HG03469 (cell line): Measurements from ENCODE around the gene COL20A1.

Source experiments
- ATAC-seq: cut with Tn5 transposase; IDR thresholded peaks from one replicate; pipeline ENCODE4 v1.9.1; 2021; ENCODE audit warnings: mild to moderate bottlenecking, moderate library complexity, moderate number of reproducible peaks; ENCODE audit not compliant: unreplicated experiment

The COL20A1 gene

GRCh38 chr20:63359164-63359934 lies 66.4 kb downstream of the COL20A1 start:
- no peak for ATAC-seq

DNA sequence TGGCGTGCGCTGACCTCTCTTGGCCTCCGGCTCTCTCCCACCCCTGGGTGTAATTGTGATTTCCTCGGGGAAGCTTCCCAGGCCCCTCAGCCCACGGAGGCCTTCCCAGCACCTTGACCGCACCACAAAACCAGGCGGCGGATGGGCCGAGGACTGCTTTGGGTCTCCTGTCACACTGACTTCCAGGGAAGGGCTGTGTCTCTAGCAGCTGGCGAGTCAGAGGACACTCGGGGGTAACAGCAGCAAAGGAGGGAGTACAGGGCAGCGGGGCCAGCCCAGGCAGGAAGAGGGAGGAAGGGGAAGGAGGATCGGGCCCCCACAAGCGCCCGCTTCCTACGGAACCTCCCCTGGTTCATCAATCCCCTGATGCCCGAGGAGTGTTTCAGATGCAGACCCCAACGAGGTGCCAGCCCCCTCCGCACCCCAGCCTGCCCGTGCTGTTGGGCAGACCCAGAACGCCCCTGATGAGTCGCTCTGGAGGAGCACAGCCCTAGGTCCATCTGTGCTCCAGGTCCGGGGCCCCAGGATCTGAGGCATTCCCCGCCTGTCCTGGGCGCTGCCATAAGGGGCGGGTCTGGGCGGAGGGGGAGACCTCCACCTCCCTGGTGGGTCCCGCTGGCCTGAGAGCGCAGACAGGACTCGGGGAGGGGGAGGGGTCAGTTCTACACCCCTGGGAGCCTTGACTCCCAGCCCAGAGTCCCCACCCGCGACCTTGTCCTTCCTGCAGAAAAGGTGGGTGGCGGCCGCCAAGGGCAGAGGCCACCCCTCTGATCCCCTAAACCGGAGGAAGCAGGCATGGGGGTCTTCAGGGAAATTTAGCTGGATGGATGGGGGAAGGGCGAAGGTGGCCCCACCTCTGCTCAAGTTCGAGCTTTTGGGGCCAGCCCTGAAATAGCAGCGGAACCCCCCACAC lies 67.2 kb downstream of the COL20A1 start:
- no peak for ATAC-seq

- no peak for ATAC-seq
These were observed 68.0 kb downstream of the COL20A1 start, which contains the start of gene CHRNA4 for GRCh38 chr20:63360850-63361518. Gene CHRNA4, minus strand, starts transcription at chr20:63361349. Its CDS starts 184 bp downstream, at chr20:63361165.

- no peak for ATAC-seq
These were observed 68.8 kb downstream of the COL20A1 start for GRCh38 chr20:63361519-63362435.

DNA sequence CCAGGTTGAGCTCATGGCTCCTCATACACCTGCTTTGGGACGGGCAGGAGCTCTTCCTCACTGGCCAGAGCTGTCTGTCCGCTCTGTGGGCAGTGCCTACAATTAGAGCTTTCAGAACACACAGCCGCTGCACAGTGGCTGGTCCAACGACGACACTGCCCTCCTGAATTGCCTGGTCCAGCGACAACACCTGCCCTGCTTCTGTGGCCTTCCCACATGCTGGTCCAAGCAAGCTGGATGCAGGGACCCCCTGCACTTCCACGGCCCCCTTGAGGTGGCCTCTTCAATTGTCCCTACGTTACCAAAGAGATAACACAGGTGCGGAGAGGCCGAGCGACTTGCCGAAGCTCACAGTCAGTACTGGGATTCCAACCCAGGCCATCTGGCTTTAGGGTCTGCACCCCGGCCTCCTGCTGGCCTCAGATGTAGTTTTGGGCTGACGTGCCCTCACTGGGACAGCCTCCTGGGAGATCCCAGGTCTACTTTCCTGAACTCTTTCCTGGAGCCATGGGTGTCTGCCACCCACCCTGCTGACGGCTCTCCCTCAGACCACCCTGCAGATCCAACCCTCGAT lies 69.5 kb downstream of the COL20A1 start:
- no peak for ATAC-seq

DNA sequence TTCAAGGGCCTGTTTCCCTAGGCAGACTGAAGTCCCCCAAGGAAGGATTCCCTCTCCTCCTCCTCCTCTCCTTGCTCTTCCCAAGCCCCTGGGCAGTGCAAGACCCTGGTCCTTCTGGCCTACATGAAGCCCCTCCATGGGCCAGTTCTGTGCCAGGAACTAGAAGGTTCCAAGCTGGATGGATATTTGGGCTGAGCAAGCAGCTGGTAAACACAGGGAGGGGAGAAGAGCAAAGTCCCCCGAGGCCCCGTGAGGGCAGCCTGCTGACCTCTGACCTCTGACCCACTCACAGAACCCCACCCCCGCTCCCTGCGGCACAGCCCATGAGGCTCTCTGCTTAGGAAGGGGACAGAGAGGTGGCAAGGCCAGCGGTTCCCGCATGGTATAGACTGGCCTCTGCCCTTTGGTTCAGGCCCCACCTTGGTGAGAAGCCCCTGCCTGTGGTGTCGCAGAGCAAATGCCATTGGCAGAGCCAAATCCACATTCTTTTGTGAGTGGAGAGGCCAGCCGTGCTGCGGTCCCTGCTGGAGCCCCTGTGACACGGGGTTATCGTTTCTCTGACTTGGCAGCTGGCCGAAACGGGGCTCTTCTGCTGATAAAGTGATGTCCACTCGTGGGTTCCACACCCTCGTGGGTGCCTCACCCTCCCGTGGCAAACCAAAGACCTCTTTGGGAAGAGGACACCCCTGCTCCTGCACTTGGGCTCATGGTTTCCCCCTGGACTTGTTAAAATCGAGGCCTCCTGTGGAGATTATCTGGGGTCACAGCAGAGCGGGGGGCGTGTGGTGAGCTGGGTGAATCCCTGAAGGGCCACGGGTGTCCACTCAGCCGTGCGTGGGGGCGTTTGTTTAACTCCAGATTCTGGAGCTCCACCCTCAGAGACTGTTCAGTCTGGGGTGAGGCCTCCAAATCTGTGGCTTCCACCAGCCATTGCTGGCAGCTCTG lies 70.3 kb downstream of the COL20A1 start:
- ATAC-seq: no peak

DNA sequence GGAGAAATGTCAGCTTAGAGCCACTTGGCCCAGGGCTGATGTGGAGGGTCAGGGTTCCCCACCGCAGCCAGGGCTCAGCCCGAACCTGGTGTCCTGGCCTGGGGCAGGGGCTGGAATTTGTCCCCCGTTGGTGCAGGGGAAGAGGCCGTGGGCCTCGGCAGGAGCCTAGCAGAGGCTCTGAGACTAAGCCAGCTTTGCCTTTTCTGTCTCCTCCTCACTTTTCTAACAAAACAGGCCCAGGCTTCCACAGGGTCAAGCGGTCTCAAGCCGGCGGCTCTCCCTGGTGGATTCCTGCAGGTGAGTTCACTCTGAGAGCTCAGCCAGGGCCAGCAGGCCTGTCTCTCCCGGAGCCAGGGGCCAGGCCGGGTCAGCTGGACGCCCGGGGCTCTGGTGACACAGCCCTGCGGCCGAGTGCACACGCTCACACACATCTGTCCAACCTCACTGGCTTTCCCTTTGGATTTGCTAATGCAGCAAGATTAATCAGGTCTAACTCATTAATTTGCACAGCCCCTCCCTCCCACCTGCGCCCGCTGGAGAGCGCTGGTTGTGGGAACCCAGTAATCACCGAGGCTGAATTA lies 71.1 kb downstream of the COL20A1 start:
- no peak for ATAC-seq

DNA sequence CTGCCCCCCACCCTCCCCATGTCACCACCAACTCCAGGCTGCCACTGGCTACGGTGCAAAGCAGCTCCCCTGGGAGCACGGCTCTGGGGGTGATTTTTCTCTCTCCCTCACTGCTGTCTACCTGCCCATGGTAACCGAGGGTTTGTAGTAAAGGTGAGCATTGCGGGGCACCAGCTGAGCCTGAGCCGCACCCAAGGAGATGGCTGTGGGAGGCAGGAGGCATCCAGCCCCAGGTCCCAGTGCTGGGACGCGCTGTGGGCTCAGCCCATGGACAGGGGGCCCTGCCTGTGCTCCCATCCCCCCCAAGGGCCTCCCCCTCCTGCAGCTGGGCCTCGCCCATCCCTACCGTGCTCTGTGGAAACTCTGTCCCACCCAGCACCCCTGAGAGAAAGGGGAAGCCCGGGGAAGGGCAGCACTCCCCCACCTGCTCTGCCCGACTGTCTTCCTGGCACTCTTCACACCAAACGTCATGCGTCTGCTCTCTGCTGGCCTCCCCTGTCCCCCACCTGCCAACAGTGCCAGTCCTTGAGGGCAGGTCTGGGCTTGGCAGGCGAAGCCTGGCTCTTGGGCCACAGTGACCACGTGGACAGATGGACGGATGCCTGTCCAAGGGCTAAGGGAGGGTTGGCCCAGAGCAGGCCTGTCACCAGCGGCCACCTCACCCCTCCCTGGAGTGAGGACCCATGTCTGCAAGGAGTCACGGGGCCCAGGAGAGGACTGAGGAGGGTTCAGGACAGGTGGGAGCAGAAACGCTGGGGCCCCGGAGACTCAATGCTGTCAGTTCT lies 72.0 kb downstream of the COL20A1 start:
- no peak for ATAC-seq

DNA sequence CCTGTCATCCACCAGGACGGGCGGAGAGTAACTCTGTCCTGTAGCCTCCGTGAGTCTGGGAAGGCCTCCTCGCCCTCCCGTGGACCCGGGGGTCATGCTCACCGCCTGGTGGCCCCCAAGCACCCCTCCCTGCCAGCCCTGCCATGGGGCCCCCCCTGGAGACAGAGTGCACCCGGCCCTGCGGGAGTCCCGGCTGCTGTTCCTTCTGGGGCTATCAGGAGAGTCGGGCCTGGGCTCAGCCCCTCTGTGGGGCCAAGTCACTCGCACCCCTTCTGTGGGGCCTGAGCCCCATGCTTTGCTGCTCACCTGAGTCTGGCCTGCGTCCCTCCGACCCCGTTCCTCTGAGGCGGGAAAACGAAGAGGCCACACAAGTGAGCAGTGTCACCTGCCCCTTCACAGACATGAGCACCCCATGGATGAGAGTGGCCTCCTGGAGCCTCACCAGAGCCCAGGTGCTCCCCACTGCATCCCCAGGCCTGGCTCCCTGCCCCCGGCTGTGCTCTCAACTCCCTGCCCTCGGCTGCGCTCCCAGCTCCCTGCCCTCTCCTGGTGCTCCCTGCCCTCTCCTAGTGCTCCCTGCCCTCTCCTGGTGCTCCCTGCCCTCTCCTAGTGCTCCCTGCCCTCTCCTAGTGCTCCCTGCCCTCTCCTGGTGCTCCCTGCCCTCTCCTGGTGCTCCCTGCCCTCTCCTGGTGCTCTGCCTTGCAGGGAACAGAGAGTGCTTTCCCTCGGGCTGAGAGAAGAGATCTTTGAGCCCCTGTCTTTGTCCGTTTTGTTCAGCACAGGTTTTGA lies 72.8 kb downstream of the COL20A1 start:
- ATAC-seq: no peak

- ATAC-seq: no peak
These were observed 73.7 kb downstream of the COL20A1 start for GRCh38 chr20:63366390-63367365.

DNA sequence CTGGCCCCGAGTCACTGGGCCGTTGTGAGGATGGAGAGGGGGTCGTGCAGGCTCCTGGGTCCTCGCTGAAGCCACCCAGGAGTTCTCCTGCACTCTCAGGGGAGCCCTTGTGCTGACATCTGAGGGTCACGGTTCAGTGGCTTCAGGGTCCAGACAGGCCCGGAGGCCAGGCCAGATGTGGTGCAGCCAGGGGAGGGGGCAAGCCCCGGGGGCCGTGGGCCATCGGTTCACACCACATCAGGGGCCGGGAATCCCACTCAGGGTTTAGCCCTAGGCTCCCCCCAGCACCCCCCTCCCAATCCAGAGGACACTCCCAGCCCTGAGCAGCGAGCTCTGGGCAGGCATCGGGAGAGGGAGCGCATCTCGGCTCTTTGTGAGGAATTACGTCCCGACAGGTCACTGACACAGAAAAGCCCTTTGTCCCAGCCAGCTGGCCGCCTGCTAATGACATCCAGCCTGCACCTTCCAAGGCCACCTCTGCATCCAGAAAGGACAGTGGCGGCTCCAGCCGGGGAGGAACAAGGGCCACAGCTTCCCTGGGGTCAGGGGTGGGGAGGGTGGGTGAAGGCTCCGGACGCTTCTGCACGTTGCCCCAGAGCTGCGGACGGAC lies 74.6 kb downstream of the COL20A1 start:
- no peak for ATAC-seq

GRCh38 chr20:63368151-63368550 lies 75.2 kb downstream of the COL20A1 start:
- no peak for ATAC-seq

DNA sequence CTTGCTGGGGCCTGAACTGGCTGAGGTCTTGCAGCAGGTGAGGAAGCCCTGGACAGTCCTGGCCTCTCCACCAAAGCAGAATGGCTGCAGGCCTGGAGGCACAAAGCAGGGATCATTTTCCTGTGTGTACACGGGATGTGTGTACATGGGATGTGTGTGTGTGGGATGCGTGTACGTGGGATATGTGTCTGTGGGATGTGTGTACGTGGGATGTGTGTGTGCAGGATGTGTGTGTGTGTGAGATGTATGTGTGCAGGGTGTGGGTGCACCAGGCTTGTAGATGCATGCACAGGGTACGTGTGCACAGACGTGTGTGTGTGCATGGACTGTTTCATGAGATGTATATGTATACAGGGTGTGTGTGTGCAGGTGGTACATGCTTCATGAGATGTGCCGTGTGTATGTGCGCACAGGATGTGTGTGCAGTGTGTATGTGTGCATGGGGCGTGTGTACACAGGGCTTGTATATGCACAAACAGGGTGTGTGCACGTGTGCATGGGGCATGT lies 76.1 kb downstream of the COL20A1 start:
- no peak for ATAC-seq

DNA sequence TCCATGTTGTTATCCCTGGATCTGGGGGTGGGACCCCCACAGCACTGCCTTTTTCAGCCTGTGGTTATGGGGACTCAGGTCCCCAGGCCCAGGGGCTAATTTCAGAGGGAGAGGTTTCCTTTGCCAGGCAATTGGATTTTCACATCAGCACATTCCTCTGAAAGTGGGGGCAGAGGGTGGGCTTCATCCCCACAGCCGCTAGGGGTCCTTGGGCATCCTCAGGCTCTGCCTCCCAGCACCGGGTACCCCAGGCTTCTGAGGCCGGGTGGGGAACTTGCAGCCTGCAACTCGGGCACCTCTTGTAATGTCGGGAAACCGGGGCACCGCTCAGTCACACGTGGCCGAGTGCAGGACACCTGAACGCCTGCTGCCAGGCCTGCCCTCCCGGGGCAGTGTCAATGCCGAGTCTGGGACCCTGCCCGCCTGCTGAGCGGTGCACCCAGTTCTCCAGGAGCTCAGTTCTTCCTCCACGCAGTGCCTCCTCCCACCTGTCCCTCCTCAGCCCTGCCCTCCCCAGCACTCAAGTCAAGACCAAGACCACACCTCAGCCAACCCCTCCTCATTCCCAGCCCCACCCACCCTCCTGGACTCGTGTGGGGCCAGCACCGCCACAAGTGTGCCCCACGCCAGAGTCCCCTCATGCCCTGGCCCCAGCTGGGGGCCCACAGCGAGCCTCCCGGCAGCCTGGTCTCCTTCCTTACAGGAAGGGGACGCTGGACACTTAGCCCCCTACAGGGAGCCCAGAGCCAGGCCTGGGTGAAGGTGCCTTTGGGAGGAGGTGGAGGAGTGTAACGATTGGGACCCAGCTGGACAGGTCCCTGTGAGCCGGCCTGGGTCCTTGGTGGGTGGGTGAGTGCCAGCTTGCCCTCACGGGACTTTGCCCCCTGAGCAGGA lies 77.0 kb downstream of the COL20A1 start:
- ATAC-seq: no peak
